ENCODE results near the gene CYP4Z1.

DNA sequence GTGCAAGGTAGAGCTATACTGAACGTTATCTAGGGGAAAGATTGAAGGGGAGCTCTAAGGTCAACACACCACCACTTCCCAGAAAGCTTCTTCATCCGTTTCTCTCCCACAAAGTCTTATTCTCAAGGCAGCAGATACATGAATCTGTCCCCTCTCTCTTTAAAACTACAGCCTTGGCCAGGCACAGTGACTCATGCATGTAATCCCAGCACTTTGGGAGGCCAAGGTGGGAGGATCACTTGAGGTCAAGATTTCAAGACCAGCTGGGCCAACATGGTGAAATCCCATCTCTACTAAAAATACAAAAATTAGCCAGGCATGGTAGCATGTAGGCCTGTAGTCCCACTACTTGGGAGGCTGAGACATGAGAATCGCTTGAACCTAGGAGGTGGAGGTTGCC, 35.4 kb upstream of the CYP4Z1 start:
- TF ChIP-seq CTCF (IDR thresholded peaks at IDR 0.05; ENCODE audit: insufficient read depth, low read length, poor library complexity, severe bottlenecking) (no peak), EZH2phosphoT487 (conservative IDR thresholded peaks at IDR 0.05; ENCODE audit: low read length) (no peak)

Measured in SU-DHL-6 (cell line).